Skin epidermis (tissue), 12 donors: ENCODE measurements around the gene PHKB.
"Not testable (repeated sequence)": the region's sequence is repeated elsewhere in the genome, so short reads cannot be mapped to it uniquely, and the experiment has no call there.

Experiments
- H3K27ac ChIP-seq, 21 experiments: fragments of 200-600 bp; sonication (generic) in 11 of 21; one replicate each; pipeline ENCODE4 v1.5.0; 2020; ENCODE audit warnings: mild to moderate bottlenecking in 3 of 21, inconsistent platforms in 2 of 21, moderate library complexity in 2 of 21
- H3K4me3 ChIP-seq, 7 experiments: fragments of 200-600 bp; sonication (generic) in 2 of 7; one replicate each; pipeline ENCODE4 v1.5.0; 2020; ENCODE audit warnings: inconsistent platforms in 2 of 7, mild to moderate bottlenecking in 2 of 7, moderate library complexity in 1 of 7

The PHKB gene

DNA sequence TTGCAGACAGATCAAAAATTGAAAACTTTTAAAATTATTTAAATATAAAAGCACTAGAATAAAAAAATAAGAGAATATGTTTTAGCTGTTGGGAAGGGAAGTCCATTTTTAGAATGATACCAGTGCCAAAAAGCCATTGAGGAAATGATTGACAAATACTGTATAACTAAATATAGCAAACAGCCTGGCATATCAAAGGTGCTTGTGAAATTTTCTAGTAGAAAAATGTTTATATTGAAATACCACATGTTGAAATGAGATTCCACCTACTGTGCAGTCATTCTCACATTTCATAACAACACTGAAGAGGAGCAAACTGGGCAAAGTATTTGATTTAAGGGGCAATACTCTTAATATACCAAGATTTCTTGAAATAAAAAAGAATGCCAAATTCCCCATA is 183.5 kb downstream of the PHKB start:
- H3K27ac ChIP-seq: no peak overlapping the region
- H3K4me3 ChIP-seq: no peak overlapping the region

DNA sequence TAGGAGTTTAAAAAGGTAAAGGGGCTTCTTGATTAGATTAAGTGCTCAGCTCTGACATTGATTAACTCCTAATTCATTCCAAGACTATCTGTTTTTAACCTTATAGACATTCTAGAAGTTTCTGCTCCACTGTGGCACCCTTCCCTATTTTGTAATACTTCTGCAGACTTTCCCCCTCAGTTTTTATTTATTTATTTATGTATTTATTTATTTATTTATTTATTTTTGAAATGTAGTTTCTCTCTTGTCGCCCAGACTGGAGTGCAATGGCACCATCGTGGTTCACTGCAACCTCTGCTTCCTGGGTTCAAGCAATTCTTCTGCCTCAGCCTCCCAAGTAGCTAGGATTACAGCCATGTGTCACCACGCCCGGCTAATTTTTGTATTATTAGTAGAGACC is 185.8 kb downstream of the PHKB start:
- Histone ChIP-seq H3K27ac (no peak overlapping the region), H3K4me3 (no peak overlapping the region)

GRCh38 chr16:47657032-47657431 is 195.9 kb downstream of the PHKB start:
- H3K27ac ChIP-seq: no peak overlapping the region

GRCh38 chr16:47657977-47658376 is 196.8 kb downstream of the PHKB start:
- no peak overlapping the region for H3K27ac ChIP-seq
- H3K4me3 ChIP-seq: no peak overlapping the region

More at GRCh38 chr16:47657032-47657431, 195.9 kb downstream of the PHKB start:
- H3K4me3 ChIP-seq: no peak overlapping the region

DNA sequence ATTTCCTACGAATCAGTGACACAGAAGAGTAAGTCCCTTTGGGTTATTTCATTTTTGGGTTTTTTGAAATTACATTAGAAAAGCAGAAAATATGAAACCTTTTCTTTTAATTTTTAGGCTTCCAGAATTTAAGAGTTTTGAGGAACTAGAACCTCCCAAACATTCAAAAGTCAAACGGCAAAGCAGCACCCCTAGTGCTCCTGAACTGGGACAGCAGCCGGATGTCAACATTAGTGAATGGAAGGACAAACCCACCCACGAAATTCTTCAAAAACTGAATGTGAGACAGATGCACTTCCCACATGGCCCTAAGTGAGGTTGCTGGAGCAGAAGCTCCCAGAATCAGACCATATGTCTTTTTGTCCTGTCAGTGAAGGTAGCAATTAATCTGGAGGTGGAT is 199.4 kb downstream of the PHKB start:
- Histone ChIP-seq H3K4me3 (no peak overlapping the region), H3K27ac (no peak overlapping the region)

GRCh38 chr16:47664653-47665325 is 203.7 kb downstream of the PHKB start:
- H3K4me3 ChIP-seq: no peak overlapping the region
- H3K27ac ChIP-seq: no peak overlapping the region

GRCh38 chr16:47666434-47666833 is 205.3 kb downstream of the PHKB start:
- H3K27ac ChIP-seq: no peak overlapping the region
- no peak overlapping the region for H3K4me3 ChIP-seq

DNA sequence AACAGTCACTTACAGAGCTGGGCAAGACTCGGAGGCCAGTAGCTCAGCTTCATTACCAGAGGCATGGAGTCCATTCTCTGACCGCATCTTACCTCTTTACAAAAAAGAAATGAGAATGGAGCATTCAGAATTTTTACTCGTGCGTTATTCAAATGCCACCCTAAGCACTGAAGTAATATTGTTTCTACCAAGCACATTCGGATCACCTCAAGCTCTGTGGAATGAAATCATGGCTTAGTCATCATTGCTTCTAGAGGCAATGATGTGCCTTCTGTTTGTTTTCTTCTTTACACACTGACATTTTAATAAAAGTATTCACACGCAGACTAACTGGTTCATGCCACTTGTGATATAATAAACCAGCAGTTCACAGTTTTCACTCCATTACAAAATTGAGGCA is 206.8 kb downstream of the PHKB start:
- H3K27ac ChIP-seq: no peak overlapping the region
- no peak overlapping the region for H3K4me3 ChIP-seq

DNA sequence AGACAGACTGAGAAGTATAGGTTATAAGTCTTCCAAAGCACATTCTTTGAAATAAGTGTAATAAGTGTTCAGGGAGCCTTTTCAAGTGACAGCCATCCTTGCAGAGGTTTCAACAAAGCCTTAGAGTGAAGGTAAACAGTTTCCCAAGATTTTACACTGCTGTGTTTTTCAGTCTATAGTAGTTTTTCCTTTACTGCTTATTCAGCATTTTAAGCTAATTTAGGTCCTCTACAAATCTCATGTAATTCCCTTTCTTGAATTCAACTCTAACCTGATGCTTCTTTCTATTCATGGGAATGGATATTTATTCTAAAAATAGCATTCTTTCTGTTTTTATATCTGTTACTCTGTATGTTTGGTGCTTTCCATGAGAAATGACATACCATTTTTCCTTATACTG is 211.3 kb downstream of the PHKB start:
- Histone ChIP-seq H3K4me3 (no peak overlapping the region), H3K27ac (no peak overlapping the region)

- H3K27ac ChIP-seq: no peak overlapping the region
- no peak overlapping the region for H3K4me3 ChIP-seq
Measured at GRCh38 chr16:47676635-47677177, 215.6 kb downstream of the PHKB start.

DNA sequence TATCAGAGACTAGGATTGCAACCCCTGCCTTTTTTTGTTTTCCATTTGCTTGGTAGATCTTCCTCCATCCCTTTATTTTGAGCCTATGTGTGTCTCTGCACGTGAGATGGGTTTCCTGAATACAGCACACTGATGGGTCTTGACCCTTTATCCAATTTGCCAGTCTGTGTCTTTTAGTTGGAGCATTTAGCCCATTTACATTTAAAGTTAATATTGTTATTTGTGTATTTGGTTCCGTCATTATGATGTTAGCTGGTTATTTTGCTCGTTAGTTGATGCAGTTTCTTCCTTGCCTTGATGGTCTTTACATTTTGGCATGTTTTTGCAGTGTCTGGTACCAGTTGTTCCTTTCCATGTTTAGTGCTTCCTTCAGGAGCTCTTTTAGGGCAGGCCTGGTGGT is 220.4 kb downstream of the PHKB start:
- not testable (repeated sequence) for H3K4me3 ChIP-seq, H3K27ac ChIP-seq

GRCh38 chr16:47687694-47688093 is 226.6 kb downstream of the PHKB start:
- H3K27ac ChIP-seq: no peak overlapping the region
- H3K4me3 ChIP-seq: no peak overlapping the region

GRCh38 chr16:47693226-47693625 is 232.1 kb downstream of the PHKB start:
- H3K27ac ChIP-seq: no peak overlapping the region
- no peak overlapping the region for H3K4me3 ChIP-seq

DNA sequence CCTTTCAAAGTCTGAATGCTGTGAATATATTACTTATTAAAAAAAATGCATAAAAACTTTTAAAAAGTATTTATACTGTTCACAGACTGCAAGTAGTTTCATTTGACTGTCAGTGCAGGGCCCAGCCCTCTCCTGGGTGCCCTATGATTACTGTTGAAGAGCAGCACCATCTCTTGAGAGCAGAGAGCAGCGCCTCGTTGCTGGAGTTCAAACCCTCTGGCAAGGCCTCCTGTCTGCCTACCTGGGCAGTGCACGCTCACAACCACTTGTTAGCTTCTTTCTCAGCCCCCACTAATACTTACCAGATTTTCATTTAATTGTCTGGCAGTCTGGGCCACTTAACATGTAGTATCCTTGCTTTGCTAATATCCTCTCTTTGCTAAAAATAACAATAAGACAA is 233.4 kb downstream of the PHKB start:
- H3K27ac ChIP-seq: no peak overlapping the region

GRCh38 chr16:47695756-47696155 is 234.6 kb downstream of the PHKB start:
- Histone ChIP-seq H3K27ac (no peak overlapping the region), H3K4me3 (no peak overlapping the region)

More for the DNA sequence above, 233.4 kb downstream of the PHKB start:
- H3K4me3 ChIP-seq: no peak overlapping the region

DNA sequence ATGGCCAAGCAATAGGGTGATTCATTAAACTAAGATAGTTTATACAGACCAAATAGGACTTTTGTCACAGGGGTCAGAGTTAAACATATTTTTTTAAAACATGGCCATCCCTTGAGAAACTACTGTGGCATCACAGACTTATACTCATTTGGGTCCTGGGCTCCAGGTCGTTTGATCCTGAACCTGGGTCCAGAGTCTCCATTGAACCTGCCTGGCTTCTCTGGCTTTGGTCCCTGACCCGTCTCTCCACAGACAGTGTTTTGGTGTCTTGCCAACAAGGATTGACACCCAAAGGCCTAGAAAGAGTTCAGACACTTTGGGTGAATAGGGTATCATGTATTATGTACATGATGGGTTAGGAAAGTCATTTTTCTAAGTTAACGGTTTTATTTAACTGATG is 236.7 kb downstream of the PHKB start:
- Histone ChIP-seq H3K27ac (no peak overlapping the region), H3K4me3 (no peak overlapping the region)

GRCh38 chr16:47699106-47699505 is 238.0 kb downstream of the PHKB start:
- no peak overlapping the region for H3K27ac ChIP-seq
- no peak overlapping the region for H3K4me3 ChIP-seq

GRCh38 chr16:47700857-47701587 is 239.9 kb downstream of the PHKB start:
- Histone ChIP-seq H3K27ac (no peak overlapping the region), H3K4me3 (no peak overlapping the region)

GRCh38 chr16:47705266-47705665 is 244.1 kb downstream of the PHKB start:
- Histone ChIP-seq H3K4me3 (no peak overlapping the region), H3K27ac (no peak overlapping the region)

- no peak overlapping the region for H3K27ac ChIP-seq
- no peak overlapping the region for H3K4me3 ChIP-seq
Measured at GRCh38 chr16:47711809-47712208, 250.7 kb downstream of the PHKB start.
